Naive B cell (primary cell): ENCODE data around the gene PDE6C. TPM values are rescaled to one million over a fixed set of nuclear protein-coding genes. Genes with fewer than 3 reads are reported as not detected.
"Not testable (repeated sequence)": the region's sequence is repeated elsewhere in the genome, so short reads cannot be mapped to it uniquely, and the experiment has no call there.

Experiments
- ATAC-seq, 2 donors: fragments of 150-1000 bp; cut with Tn5 transposase; 2 replicates each; pipeline ENCODE4 v1.10.0; 2021; ENCODE audit warnings: low read depth in 2 of 2, mild to moderate bottlenecking in 2 of 2, moderate library complexity in 2 of 2
- DNase-seq: peaks from one replicate; pipeline ENCODE4 v3.0.0; 2022
- H3K27ac Mint-ChIP-seq, 6 donors: one replicate each; pipeline ENCODE4 v1.8.0; 2020 to 2022; ENCODE audit warnings: mild to moderate bottlenecking in 6 of 6, mixed read lengths in 6 of 6, moderate library complexity in 5 of 6, inconsistent platforms in 2 of 6
- H3K27me3 Mint-ChIP-seq, 3 donors: one replicate each; pipeline ENCODE4 v1.8.0; 2021 to 2022; ENCODE audit warnings: mixed read lengths in 3 of 3, mild to moderate bottlenecking in 1 of 3
- H3K36me3 Mint-ChIP-seq, 2 donors: one replicate each; pipeline ENCODE4 v1.8.0; 2020 to 2022; ENCODE audit warnings: mixed read lengths in 2 of 2, inconsistent platforms in 1 of 2, mild to moderate bottlenecking in 1 of 2
- H3K4me1 Mint-ChIP-seq, 3 donors: one replicate each; pipeline ENCODE4 v1.8.0; 2020 to 2022; ENCODE audit warnings: mixed read lengths in 3 of 3, inconsistent platforms in 1 of 3, mild to moderate bottlenecking in 1 of 3, moderate library complexity in 1 of 3
- H3K4me3 Mint-ChIP-seq, 8 donors: one replicate each; pipeline ENCODE4 v1.8.0; 2020 to 2022; ENCODE audit warnings: mild to moderate bottlenecking in 8 of 8, mixed read lengths in 8 of 8, moderate library complexity in 8 of 8, inconsistent platforms in 2 of 8
- H3K9me3 Mint-ChIP-seq, 7 donors: one replicate each; pipeline ENCODE4 v1.8.0; 2020 to 2022; ENCODE audit warnings: mixed read lengths in 7 of 7, mild to moderate bottlenecking in 5 of 7, inconsistent platforms in 2 of 7, moderate library complexity in 1 of 7
- polyA plus RNA-seq, 6 donors: library from polyadenylated mRNA; unstranded; fragments of 300-500 nt; fragmentation: Illumina TruSeq; gene quantifications; one replicate each; pipeline ENCODE4 v1.2.3, GENCODE V29; 2021; ENCODE audit warnings: low read depth in 6 of 6

Gene PDE6C
- polyA plus RNA-seq, 6 donors from 2014 or later = not detected

- Mint-ChIP-seq H3K27ac (peak overlapping the region in 1 of 6 donors; percentile 28), H3K4me3 (no peak overlapping the region), H3K4me1 (no peaks in the 10 kb centered on the region), H3K27me3 (no peaks in the 10 kb centered on the region), H3K9me3 (no peaks in the 10 kb centered on the region), H3K36me3 (peaks cover 24 to 29% of the 10 kb centered on the region in 2 donors)
- DNase-seq (no peak), ATAC-seq (no peak)
Observed at GRCh38 chr10:93672022-93672678, 59.8 kb downstream of the PDE6C start.

- no peaks in the 10 kb centered on the region for H3K27me3 Mint-ChIP-seq
- DNase-seq (no peak), ATAC-seq (no peak)
- no peak overlapping the region for H3K4me3 Mint-ChIP-seq
- H3K27ac Mint-ChIP-seq = no peak overlapping the region
- no peaks in the 10 kb centered on the region for H3K4me1 Mint-ChIP-seq
- peaks cover 29 to 31% of the 10 kb centered on the region in 2 donors for H3K36me3 Mint-ChIP-seq
- H3K9me3 Mint-ChIP-seq = no peaks in the 10 kb centered on the region
Observed at GRCh38 chr10:93672890-93673289, 60.6 kb downstream of the PDE6C start.

- no peak for DNase-seq
- no peaks in the 10 kb centered on the region for H3K9me3 Mint-ChIP-seq
- H3K4me3 Mint-ChIP-seq = no peak overlapping the region
- H3K27me3 Mint-ChIP-seq = no peaks in the 10 kb centered on the region
- peaks cover 23 to 30% of the 10 kb centered on the region in 2 donors for H3K36me3 Mint-ChIP-seq
- H3K27ac Mint-ChIP-seq = no peak overlapping the region
- ATAC-seq = no peak
- no peaks in the 10 kb centered on the region for H3K4me1 Mint-ChIP-seq
Observed at GRCh38 chr10:93673791-93674190, 61.5 kb downstream of the PDE6C start.

GRCh38 chr10:93678386-93678785 is 66.0 kb downstream of the PDE6C start:
- ATAC-seq (no peak), DNase-seq (no peak)
- H3K27me3 Mint-ChIP-seq = no peaks in the 10 kb centered on the region
- H3K27ac Mint-ChIP-seq = peak overlapping the region in 1 of 6 donors; percentile 70
- H3K4me3 Mint-ChIP-seq = no peak overlapping the region
- no peaks in the 10 kb centered on the region for H3K9me3 Mint-ChIP-seq
- no peaks in the 10 kb centered on the region for H3K4me1 Mint-ChIP-seq
- H3K36me3 Mint-ChIP-seq = peaks cover 16 to 25% of the 10 kb centered on the region in 2 donors

GRCh38 chr10:93678805-93679587 is 66.7 kb downstream of the PDE6C start:
- Mint-ChIP-seq H3K36me3 (peaks cover 13 to 22% of the 10 kb centered on the region in 2 donors), H3K27me3 (no peaks in the 10 kb centered on the region), H3K4me1 (no peaks in the 10 kb centered on the region), H3K27ac (peak overlapping the region in 1 of 6 donors; percentile 70), H3K9me3 (no peaks in the 10 kb centered on the region), H3K4me3 (no peak overlapping the region)
- DNase-seq = no peak
- no peak for ATAC-seq

GRCh38 chr10:93680412-93681047 is 68.2 kb downstream of the PDE6C start:
- Mint-ChIP-seq H3K27ac (no peak overlapping the region), H3K36me3 (peaks cover 7 to 14% of the 10 kb centered on the region in 2 donors), H3K4me3 (no peak overlapping the region), H3K4me1 (no peaks in the 10 kb centered on the region), H3K27me3 (no peaks in the 10 kb centered on the region), H3K9me3 (no peaks in the 10 kb centered on the region)
- no peak for ATAC-seq
- DNase-seq = no peak

GRCh38 chr10:93687737-93688136 is 75.4 kb downstream of the PDE6C start:
- H3K27me3 Mint-ChIP-seq = no peaks in the 10 kb centered on the region
- H3K4me1 Mint-ChIP-seq = no peaks in the 10 kb centered on the region
- no peaks in the 10 kb centered on the region for H3K36me3 Mint-ChIP-seq
- no peak overlapping the region for H3K4me3 Mint-ChIP-seq
- no peak overlapping the region for H3K27ac Mint-ChIP-seq
- DNase-seq (no peak), ATAC-seq (no peak)
- no peaks in the 10 kb centered on the region for H3K9me3 Mint-ChIP-seq

GRCh38 chr10:93695740-93696139 is 83.4 kb downstream of the PDE6C start:
- H3K27ac Mint-ChIP-seq = no peak overlapping the region
- H3K36me3 Mint-ChIP-seq = peaks cover 5 to 9% of the 10 kb centered on the region in 2 donors
- H3K27me3 Mint-ChIP-seq = no peaks in the 10 kb centered on the region
- H3K4me3 Mint-ChIP-seq = no peak overlapping the region
- DNase-seq = no peak
- peaks cover 0 to 3% (median 2%) of the 10 kb centered on the region in 3 donors for H3K4me1 Mint-ChIP-seq
- no peaks in the 10 kb centered on the region for H3K9me3 Mint-ChIP-seq
- ATAC-seq = no peak

GRCh38 chr10:93696582-93696981 is 84.2 kb downstream of the PDE6C start:
- DNase-seq, H3K27me3 Mint-ChIP-seq, H3K36me3 Mint-ChIP-seq, H3K27ac Mint-ChIP-seq, H3K4me1 Mint-ChIP-seq, H3K9me3 Mint-ChIP-seq, ATAC-seq: not testable (repeated sequence)
- peak overlapping the region in 1 of 8 donors; percentile 17 for H3K4me3 Mint-ChIP-seq

GRCh38 chr10:93697207-93697606 is 84.9 kb downstream of the PDE6C start:
- Mint-ChIP-seq H3K4me1 (peaks cover 0 to 3% (median 2%) of the 10 kb centered on the region in 3 donors), H3K4me3 (no peak overlapping the region), H3K27me3 (no peaks in the 10 kb centered on the region), H3K9me3 (no peaks in the 10 kb centered on the region), H3K27ac (no peak overlapping the region), H3K36me3 (peaks cover 5 to 9% of the 10 kb centered on the region in 2 donors)
- DNase-seq (no peak), ATAC-seq (no peak)

- no peak for DNase-seq
- no peak overlapping the region for H3K27ac Mint-ChIP-seq
- H3K36me3 Mint-ChIP-seq = peaks cover 0 to 6% of the 10 kb centered on the region in 2 donors
- no peaks in the 10 kb centered on the region for H3K27me3 Mint-ChIP-seq
- H3K9me3 Mint-ChIP-seq = no peaks in the 10 kb centered on the region
- no peak overlapping the region for H3K4me3 Mint-ChIP-seq
- H3K4me1 Mint-ChIP-seq = peaks cover 5 to 10% (median 7%) of the 10 kb centered on the region in 3 donors
- peak in 1 of 2 donors; percentile 18 for ATAC-seq
Observed at GRCh38 chr10:93701866-93702209, 89.5 kb downstream of the PDE6C start.

GRCh38 chr10:93702210-93703001 is 90.1 kb downstream of the PDE6C start, which contains the start of gene FRA10AC1:
Gene FRA10AC1 (minus strand): TSS chr10:93702592. CDS start chr10:93700106, 2,486 bp downstream.
- H3K27ac Mint-ChIP-seq = no peak within 1 kb of the TSS
- ATAC-seq = peak; percentile 88
- peaks cover 0 to 5% (median 0%) of the 10 kb centered on the region in 3 donors for H3K27me3 Mint-ChIP-seq
- DNase-seq = peak; percentile 82
- H3K4me1 Mint-ChIP-seq = peaks cover 5 to 10% (median 7%) of the 10 kb centered on the region in 3 donors
- H3K4me3 Mint-ChIP-seq = no peak within 1 kb of the TSS
- H3K9me3 Mint-ChIP-seq = no peaks in the 10 kb centered on the region
- peaks cover 0 to under 1% of the 10 kb centered on the region in 2 donors for H3K36me3 Mint-ChIP-seq

GRCh38 chr10:93703066-93703465 is 90.7 kb downstream of the PDE6C start:
- DNase-seq (peak; percentile 12), ATAC-seq (no peak)
- Mint-ChIP-seq H3K4me3 (no peak overlapping the region), H3K27ac (no peak overlapping the region), H3K27me3 (peaks cover 0 to 9% (median 4%) of the 10 kb centered on the region in 3 donors), H3K4me1 (peaks cover 5 to 10% (median 7%) of the 10 kb centered on the region in 3 donors), H3K9me3 (no peaks in the 10 kb centered on the region), H3K36me3 (no peaks in the 10 kb centered on the region)
